Esophagus mucosa (tissue), 1 donor: ENCODE measurements around the gene TBC1D25. TPM values are rescaled to one million over a fixed set of nuclear protein-coding genes. Genes with fewer than 3 reads are reported as not detected.

Experiments
- ATAC-seq: fragments of 200-7000 bp; cut with Tn5 transposase; one replicate; pipeline ENCODE4 v1.9.1; 2020
- total RNA-seq: library from RNA; stranded (reverse); gene quantifications from one replicate; pipeline ENCODE4 v1.2.4, GENCODE V29; 2023
- donor health status: DM: yes; HTN: yes; CAD: no.

TBC1D25 gene, protein sequence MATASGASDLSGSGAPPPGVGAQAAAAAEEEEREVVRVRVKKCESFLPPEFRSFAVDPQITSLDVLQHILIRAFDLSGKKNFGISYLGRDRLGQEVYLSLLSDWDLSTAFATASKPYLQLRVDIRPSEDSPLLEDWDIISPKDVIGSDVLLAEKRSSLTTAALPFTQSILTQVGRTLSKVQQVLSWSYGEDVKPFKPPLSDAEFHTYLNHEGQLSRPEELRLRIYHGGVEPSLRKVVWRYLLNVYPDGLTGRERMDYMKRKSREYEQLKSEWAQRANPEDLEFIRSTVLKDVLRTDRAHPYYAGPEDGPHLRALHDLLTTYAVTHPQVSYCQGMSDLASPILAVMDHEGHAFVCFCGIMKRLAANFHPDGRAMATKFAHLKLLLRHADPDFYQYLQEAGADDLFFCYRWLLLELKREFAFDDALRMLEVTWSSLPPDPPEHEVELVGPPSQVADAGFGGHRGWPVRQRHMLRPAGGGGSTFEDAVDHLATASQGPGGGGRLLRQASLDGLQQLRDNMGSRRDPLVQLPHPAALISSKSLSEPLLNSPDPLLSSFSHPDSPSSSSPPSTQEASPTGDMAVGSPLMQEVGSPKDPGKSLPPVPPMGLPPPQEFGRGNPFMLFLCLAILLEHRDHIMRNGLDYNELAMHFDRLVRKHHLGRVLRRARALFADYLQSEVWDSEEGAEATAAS
- total RNA-seq = 10.4 TPM

- ATAC-seq = peak; percentile 96
Observed at GRCh38 chrX:48539345-48540027, at the start of gene TBC1D25. Gene TBC1D25 (plus strand): TSS chrX:48539714. CDS start chrX:48539798, 84 bp downstream.

DNA sequence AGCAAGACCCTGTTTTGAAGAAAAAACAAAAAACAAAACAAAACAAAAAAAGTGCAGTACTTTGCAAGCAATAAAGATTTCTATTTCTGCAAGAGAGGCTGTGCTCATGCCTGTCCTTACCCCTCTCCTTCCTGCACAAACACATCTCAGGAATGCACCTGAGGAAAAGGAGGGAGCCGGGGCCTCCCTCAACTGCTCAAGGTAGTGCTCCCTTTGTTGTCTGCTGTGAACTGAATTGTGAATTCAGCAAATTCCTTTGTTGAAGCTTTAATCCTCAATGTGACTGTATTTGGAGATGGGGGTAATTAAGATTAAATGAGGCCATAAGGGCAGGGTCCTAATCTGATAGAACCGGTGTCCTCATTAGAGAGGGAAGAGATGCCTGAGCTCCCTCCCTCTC, 49.6 kb upstream of the TBC1D25 start:
- peak; percentile 53 for ATAC-seq

- ATAC-seq = peak; percentile 84
Observed at GRCh38 chrX:48490661-48491060, 48.9 kb upstream of the TBC1D25 start.

GRCh38 chrX:48491809-48492208, 47.7 kb upstream of the TBC1D25 start:
- no peak for ATAC-seq

- no peak for ATAC-seq
Observed at GRCh38 chrX:48492293-48492910, 47.1 kb upstream of the TBC1D25 start.

DNA sequence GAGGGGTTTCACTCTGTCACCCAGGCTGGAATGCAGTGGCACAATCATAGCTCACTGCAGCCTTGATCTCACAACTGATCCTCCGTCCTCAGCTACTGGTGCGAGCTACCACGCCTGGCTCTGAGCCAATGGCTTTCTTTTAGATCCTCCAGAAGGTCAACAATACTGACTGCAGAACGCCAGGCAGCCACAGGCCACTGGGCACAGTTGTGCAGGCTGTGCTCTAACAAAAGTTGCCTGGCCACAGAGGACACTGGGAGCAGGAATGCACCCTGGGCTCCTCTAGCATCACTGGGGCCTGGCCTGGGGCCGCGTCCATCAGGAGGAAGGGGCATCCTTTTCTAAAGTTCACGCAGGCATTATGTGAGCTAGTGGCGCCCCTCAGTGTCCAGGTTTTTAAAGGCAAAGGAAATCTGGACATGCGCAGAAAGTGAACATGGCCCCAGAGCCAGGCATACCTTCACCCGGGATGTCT, 45.6 kb upstream of the TBC1D25 start:
- no peak for ATAC-seq

DNA sequence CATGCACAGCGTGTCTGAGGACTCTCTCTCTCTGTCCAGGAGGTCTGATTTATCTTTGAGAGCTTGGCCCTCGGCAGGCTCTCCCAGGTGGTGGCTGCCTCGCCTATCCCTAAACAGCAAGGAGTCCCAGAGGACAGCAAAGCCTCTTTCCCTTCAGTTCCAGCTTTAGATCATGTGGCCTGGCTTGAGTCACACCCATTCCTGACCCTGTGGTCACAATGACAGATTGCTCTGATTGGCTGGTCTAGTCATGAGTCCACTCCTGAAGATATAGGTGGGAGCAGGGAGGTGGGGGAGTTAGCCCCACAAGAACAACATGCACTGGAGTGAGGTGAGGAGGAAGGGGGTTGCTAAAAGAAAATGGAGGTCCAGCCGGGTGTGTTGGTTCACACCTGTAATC, 42.9 kb upstream of the TBC1D25 start:
- ATAC-seq = no peak

DNA sequence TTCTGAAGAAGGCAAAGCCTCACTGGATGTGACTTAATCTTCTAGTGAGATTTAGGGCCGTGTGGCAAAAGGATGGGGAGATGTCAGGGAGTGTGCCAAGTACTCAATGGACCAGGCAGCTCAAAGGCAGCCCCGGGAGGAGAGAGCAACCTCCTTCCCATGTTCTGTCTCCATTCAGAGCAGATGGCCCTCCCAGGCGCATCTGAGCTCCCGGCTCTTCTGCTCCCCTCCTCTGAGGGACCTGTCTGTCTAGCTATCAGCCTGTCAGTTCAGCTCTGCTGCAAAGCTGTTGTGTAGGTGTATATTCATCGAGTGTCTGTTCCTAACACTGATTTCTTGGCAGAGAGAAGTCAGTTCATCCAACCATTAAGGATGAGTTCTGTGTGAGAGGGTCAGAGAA, 41.6 kb upstream of the TBC1D25 start:
- ATAC-seq = no peak

GRCh38 chrX:48498374-48498809, 41.1 kb upstream of the TBC1D25 start:
- ATAC-seq = peak; percentile 83

DNA sequence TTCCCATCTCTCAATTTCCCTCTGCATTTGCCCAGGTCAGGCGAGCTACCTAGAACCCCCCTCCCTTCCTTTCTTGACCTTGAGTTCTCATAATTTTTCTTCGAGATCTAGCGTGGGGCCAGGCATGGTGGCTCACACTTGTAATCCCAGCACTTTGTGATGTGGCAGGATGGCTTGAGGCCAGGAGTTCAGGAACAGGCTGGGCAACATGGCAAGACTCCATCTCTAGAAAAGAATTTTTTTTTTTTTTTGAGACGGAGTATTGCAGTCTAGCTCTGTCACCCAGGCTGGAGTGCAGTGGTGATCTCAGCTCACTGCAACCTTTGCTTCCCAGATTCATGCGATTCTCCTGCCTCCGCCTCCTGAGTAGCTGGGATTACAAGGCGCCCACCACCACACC, 35.3 kb upstream of the TBC1D25 start:
- no peak for ATAC-seq

DNA sequence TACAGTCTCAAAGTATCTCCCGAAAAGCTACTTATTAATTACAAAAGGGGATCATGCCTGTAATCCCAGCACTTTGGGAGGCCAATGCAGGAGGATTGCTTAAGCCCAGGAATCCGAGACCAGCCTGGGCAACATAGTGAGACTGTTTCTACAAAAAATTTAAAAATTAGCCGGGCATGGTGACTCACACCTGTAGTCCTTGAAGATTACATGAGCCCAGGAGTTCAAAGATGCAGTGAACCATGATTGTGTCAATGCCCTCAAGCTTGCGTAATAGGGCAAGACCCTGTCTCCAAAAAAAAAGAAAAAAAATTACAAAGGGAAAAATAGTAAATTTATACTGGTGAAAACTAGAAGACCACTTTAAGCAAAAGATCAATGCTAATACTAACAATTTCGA, 34.0 kb upstream of the TBC1D25 start:
- ATAC-seq = no peak

- no peak for ATAC-seq
Observed at GRCh38 chrX:48507246-48507645, 32.3 kb upstream of the TBC1D25 start.

GRCh38 chrX:48508400-48509244, 30.9 kb upstream of the TBC1D25 start, which contains the start of gene PORCN:
Gene PORCN (plus strand): TSS chrX:48508992. CDS start chrX:48509821, 829 bp downstream.
- peak; percentile 85 for ATAC-seq

- ATAC-seq = no peak
Observed at GRCh38 chrX:48509245-48509590, 30.3 kb upstream of the TBC1D25 start.

GRCh38 chrX:48509619-48510018, 29.9 kb upstream of the TBC1D25 start:
- no peak for ATAC-seq

DNA sequence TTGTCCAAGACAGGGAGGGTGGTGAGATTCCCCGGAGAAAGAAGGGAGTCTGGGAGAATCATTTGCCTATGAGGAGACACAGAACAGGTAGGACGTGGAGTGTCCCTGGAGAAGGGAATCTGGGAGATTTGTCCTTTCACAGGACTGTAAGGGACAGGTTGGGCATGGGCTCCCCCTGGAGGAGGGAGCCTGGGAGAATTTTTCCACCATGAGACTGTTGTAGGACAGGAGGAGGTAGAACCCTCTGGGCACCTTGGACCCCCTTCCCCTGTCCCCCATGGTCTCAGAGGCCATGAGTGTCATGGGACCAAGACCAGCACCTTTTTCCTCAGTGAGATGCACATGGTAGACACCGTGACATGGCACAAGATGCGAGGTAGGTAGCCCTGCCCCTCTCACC, 28.0 kb upstream of the TBC1D25 start:
- no peak for ATAC-seq

DNA sequence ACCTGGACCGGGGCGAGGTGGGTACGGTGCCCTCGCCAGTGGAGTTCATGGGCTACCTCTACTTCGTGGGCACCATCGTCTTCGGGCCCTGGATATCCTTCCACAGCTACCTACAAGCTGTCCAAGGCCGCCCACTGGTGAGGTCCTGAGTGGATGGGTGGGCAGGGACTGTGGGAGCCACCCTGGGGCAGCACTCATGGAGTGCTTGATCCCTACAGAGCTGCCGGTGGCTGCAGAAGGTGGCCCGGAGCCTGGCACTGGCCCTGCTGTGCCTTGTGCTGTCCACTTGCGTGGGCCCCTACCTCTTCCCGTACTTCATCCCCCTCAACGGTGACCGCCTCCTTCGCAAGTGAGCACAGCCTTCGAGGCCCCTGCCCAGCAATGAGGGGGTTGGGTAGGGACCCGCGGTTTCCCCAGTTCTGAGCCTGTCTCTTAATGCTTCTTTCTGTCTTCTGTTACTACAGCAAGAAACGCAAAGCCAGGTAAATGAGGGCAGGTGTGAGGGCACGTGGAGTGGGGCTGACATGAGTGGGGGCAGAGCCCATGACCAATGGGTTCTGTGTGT, 27.1 kb upstream of the TBC1D25 start:
- ATAC-seq = no peak

- ATAC-seq = no peak
Observed at GRCh38 chrX:48513670-48514069, 25.8 kb upstream of the TBC1D25 start.

GRCh38 chrX:48514126-48514806, 25.2 kb upstream of the TBC1D25 start:
- peak; percentile 73 for ATAC-seq

GRCh38 chrX:48514868-48515460, 24.6 kb upstream of the TBC1D25 start:
- ATAC-seq = no peak
